Activated CD8-positive, alpha-beta memory T cell treated with anti-CD3 and anti-CD28 coated beads for 48 hours (primary cell): ENCODE measurements around the gene TTC23L.
"Not testable (repeated sequence)": the region's sequence is repeated elsewhere in the genome, so short reads cannot be mapped to it uniquely, and the experiment has no call there.

ENCODE experiments used
- DNase-seq, 3 experiments: peaks; one replicate each; pipeline ENCODE4 v3.0.0-alpha.2; 2020; ENCODE audit warnings: low read depth in 2 of 3, low spot score in 2 of 3

TTC23L gene

DNA sequence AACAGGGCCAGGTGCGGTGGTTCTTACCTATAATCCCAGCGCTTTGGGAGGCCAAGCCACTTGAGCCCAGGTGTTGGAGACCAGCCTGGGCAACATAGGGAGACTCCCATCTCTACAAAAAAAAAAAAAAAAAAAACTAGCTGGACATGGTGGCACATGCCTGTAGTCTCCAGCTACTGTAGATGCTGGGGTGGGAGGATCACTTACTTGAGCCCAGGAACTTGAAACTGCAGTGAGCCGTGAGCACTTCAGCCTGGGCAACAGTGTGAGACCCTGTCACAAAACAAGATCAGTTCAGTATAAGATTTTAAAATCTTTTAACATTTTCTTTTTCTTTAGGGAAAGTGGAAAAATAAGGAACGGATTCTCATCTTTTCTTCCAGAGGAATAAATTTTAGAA lies 79.1 kb downstream of the TTC23L start:
- no peak for DNase-seq

DNA sequence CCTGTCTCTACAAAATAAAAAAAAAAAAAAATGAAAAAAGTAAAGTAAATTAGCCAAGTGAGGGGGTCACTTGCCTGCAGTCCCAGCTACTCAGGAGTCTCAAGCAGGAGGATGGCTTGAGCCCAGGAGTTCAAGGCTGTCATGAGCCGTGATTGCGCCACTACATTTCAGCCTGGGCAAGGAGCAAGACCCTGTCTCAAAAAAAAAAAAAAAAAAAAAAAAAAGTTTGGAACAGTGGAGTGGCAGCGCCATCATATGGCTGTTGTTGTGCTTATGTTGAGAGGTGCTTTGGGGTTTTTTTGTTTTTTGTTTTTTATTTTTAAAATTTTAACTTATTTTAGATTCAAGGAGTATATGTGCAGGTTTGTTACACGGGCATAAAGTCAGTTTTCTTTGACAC lies 80.1 kb downstream of the TTC23L start:
- no peak for DNase-seq

DNA sequence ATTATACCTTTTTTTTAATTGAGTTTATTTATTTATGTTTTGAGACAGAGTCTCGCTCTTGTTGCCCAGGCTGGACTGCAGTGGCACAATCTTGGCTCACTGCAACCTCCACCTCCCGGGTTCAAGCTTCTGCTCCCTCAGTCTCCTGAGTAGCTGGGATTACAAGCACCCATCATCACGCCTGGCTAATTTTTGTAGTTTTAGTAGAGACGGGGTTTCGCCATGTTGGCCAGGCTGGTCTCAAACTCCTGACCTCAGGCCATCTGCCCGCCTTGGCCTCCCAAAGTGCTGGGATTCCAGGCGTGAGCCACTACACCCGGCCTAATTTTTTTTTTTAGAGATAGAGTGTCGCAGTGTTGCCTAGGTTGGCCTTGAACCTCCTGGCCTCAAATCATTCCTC lies 84.3 kb downstream of the TTC23L start:
- not testable (repeated sequence) for DNase-seq

GRCh38 chr5:34923694-34924461 lies 84.9 kb downstream of the TTC23L start:
- DNase-seq, result no peak

- no peak for DNase-seq
Measured at GRCh38 chr5:34924462-34924765, 85.5 kb downstream of the TTC23L start.

- no peak for DNase-seq
Measured at GRCh38 chr5:34926318-34926888, 87.4 kb downstream of the TTC23L start.

DNA sequence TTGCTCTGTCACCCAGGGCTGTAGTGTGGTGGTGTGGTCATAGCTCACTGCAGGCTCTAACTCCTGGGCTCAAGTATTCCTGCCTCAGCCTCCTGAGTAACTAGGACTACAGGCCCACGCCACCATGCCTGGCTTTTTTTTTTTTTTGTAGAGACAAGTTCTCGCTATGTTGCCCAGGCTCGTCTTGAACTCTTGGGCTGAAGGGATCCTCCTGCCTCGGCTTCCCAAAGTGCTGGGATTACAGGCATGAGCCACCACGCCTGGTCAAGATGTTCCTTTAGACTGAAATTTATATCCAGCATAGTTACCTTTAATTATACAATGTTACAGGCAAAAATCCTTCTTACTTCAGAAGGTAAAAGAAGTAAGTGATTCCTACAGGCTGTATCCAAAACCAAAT lies 88.8 kb downstream of the TTC23L start:
- DNase-seq, result no peak

GRCh38 chr5:34928267-34928666 lies 89.3 kb downstream of the TTC23L start:
- DNase-seq, result no peak

DNA sequence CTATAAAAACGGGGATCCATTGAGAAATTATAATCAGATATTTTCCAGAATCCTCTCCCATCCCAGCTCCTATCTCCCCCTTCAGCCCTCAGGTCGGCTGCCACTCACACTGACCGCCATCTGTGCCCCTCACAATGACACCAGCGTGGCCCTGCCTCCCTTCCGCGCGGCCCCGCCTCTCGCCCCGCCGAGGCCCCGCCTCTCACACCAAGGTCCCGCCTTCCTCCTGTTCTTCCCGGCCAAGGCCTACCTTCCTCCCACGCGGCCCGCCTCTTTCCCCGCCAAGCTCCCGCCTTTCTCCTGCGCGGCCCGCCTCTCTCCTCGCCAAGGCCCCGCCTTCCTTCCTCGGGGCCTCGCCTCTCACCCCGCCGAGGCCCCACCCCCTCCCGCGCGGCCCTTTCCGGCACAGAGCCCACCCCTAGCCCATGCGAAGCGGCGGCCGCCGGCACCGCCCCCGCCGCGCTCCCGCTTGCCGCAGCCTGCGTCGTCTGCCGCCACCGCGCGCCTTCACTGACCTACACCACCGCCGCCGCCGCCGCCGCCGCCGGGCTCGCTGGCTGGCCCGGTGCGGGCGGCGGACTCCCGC lies 90.3 kb downstream of the TTC23L start, which contains the start of gene DNAJC21:
Gene DNAJC21, plus strand, starts transcription at position 426 of the 586 bp plus-strand sequence. CDS start 261 bp downstream, outside the sequence.
- peak; percentile 89 to 95 (median 93) for DNase-seq

- peak; percentile 48 to 63 (median 62) for DNase-seq
Measured at GRCh38 chr5:34929720-34930461, 90.9 kb downstream of the TTC23L start.

- no peak for DNase-seq
Measured at GRCh38 chr5:34930462-34930844, 91.5 kb downstream of the TTC23L start.

- DNase-seq, result no peak
Measured at GRCh38 chr5:34930870-34931269, 91.9 kb downstream of the TTC23L start.

DNA sequence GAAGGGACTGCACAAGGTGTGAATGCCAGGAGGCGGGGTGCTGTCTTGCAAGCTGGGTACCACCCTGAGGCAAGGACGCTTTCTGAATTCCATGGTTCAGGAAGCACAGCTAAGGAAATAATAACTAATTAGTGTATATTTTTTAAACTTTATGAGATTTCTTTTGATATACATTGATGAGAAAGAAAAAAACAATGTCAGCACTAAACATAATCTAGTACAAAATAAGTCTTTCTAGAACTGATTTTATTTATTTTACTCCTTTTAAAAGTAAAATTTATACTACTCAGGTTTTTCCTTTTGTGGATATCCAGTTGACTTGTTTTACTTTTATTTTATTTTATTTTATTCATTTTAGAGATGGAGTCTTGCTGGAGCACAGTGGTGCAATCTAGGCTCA lies 94.0 kb downstream of the TTC23L start:
- DNase-seq, result no peak

- DNase-seq, result no peak
Measured at GRCh38 chr5:34941936-34942335, 103.0 kb downstream of the TTC23L start.

DNA sequence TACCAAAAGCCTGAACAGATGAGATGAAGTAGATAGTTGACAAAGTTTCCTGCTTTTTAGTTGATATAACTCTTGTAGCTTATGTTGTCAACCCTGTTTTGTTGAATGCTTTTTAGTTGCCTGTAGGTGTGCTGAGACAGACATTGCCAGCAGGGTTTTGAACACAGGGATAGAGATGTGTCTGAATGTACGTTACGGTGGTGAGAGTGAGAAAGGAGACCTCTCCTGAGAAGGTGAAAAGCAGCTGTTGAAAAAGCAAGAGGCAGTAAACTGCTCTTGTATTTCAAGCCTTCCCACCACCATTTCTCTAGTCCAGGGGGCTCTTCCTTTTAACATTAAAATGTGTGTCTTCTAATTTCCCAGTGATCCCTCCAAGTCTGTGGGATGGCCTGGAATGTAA lies 105.1 kb downstream of the TTC23L start:
- no peak for DNase-seq

DNA sequence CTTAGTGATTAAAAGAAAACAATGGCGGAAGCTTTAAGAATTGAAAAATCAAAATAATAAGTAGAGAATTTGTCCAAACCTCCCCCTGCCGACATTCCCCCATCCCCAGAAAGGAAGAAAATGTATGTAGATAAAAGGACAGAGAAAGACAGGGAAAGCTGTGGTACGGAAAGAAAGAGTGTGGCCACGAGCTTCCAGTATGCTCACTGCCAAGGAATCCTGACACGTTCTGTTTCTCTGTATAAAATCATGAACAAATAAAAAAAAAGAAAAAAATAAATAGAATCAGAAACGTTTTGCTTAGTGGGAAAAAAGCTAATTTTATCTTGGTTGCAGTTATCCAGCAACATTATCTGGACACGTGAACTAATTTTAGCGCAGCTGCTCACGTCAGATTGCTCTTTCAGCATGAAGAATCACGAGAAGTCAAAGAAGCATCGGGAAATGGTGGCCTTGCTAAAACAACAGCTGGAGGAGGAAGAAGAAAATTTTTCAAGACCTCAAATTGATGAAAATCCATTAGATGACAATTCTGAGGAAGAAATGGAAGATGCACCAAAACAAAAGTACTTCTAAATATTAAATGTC lies 105.6 kb downstream of the TTC23L start:
- no peak for DNase-seq
